ENCODE measurements around the gene GBF1. TPM values are rescaled to one million over a fixed set of nuclear protein-coding genes. Genes with fewer than 3 reads are reported as not detected.

Gene GBF1
- total and polyA plus RNA-seq, 4 donors, result 29.0 to 60.4 (median 47.3) TPM

GRCh38 chr10:102261842-102262241, 16.5 kb downstream of the GBF1 start:
- H3K27me3 ChIP-seq (ENCODE audit: control insufficient read depth, insufficient read depth, low read length), result no peaks in the 10 kb centered on the region
- no peak overlapping the region for H3K4me3 ChIP-seq (ENCODE audit: low read depth, low read length)
- no peak for DNase-seq (ENCODE audit: low read depth in 4 of 6, low spot score in 6 of 6)
- no peak overlapping the region for H3K27ac ChIP-seq (ENCODE audit: low read depth, low read length)
- H3K36me3 ChIP-seq (ENCODE audit: control insufficient read depth, insufficient read depth, low read length), result peaks cover 19% of the 10 kb centered on the region
- H3K4me1 ChIP-seq (ENCODE audit: control insufficient read depth, insufficient read depth, low read length), result no peaks in the 10 kb centered on the region
- H3K9me3 ChIP-seq (ENCODE audit: control insufficient read depth, insufficient read depth, low read length), result no peaks in the 10 kb centered on the region
- WGBS (ENCODE audit: insufficient coverage), result 89% methylated on average over 3 of the region's 6 CpGs

DNA sequence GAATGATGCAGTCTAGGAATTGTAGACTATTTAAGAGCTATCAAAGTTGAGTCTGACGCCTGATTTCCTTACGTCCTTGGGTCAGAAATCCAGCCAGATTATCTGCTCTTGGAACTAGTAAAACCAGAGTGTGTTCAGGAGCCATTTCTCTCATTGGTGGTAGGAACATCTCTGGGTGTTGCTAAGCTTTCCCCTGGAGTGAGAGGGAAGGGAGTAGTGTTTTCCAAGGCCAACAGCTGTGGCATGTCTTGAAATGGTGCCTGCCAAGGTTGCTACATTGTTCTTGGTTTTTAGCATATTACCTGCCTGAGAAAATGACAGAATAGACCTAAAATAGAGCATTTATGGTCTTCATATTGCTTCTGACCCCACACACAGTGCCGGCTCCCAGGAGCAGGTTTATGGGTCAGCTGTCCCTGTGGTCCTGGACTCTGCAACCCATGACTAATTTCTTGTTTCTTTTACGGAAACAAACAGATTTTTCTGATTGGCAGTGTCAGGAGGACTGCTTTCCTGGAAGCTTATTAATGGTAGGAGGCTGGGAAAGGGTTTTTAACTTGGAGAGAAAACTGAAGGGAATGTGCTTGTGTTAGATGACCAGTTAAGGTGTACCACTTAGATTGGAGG, 17.5 kb downstream of the GBF1 start:
- Histone ChIP-seq H3K36me3 (ENCODE audit: control insufficient read depth, insufficient read depth, low read length) (peaks cover 19% of the 10 kb centered on the region), H3K27me3 (ENCODE audit: control insufficient read depth, insufficient read depth, low read length) (no peaks in the 10 kb centered on the region), H3K9me3 (ENCODE audit: control insufficient read depth, insufficient read depth, low read length) (no peaks in the 10 kb centered on the region), H3K4me1 (ENCODE audit: control insufficient read depth, insufficient read depth, low read length) (no peaks in the 10 kb centered on the region), H3K27ac (ENCODE audit: low read depth, low read length) (no peak overlapping the region), H3K4me3 (ENCODE audit: low read depth, low read length) (no peak overlapping the region)
- DNase-seq (ENCODE audit: low read depth in 4 of 6, low spot score in 6 of 6), result no peak
- 88% methylated on average over 4 of the region's 4 CpGs for WGBS (ENCODE audit: insufficient coverage)

- DNase-seq (ENCODE audit: low read depth in 4 of 6, low spot score in 6 of 6), result no peak
- no peak overlapping the region for H3K4me3 ChIP-seq (ENCODE audit: low read depth, low read length)
- no peak overlapping the region for H3K27ac ChIP-seq (ENCODE audit: low read depth, low read length)
- no CpG with 5 or more reads among the region's 4 CpGs for WGBS (ENCODE audit: insufficient coverage)
- H3K4me1 ChIP-seq (ENCODE audit: control insufficient read depth, insufficient read depth, low read length), result no peaks in the 10 kb centered on the region
- no peaks in the 10 kb centered on the region for H3K27me3 ChIP-seq (ENCODE audit: control insufficient read depth, insufficient read depth, low read length)
- H3K9me3 ChIP-seq (ENCODE audit: control insufficient read depth, insufficient read depth, low read length), result no peaks in the 10 kb centered on the region
- peaks cover 19% of the 10 kb centered on the region for H3K36me3 ChIP-seq (ENCODE audit: control insufficient read depth, insufficient read depth, low read length)
Observed at GRCh38 chr10:102264371-102264770, 19.0 kb downstream of the GBF1 start.

- Histone ChIP-seq H3K27me3 (ENCODE audit: control insufficient read depth, insufficient read depth, low read length) (no peaks in the 10 kb centered on the region), H3K4me1 (ENCODE audit: control insufficient read depth, insufficient read depth, low read length) (no peaks in the 10 kb centered on the region), H3K4me3 (ENCODE audit: low read depth, low read length) (no peak overlapping the region), H3K27ac (ENCODE audit: low read depth, low read length) (no peak overlapping the region), H3K36me3 (ENCODE audit: control insufficient read depth, insufficient read depth, low read length) (peaks cover 8% of the 10 kb centered on the region), H3K9me3 (ENCODE audit: control insufficient read depth, insufficient read depth, low read length) (no peaks in the 10 kb centered on the region)
- 97% methylated on average over 3 of the region's 3 CpGs for WGBS (ENCODE audit: insufficient coverage)
- DNase-seq (ENCODE audit: low read depth in 4 of 6, low spot score in 6 of 6), result no peak
Observed at GRCh38 chr10:102266670-102267069, 21.3 kb downstream of the GBF1 start.

DNA sequence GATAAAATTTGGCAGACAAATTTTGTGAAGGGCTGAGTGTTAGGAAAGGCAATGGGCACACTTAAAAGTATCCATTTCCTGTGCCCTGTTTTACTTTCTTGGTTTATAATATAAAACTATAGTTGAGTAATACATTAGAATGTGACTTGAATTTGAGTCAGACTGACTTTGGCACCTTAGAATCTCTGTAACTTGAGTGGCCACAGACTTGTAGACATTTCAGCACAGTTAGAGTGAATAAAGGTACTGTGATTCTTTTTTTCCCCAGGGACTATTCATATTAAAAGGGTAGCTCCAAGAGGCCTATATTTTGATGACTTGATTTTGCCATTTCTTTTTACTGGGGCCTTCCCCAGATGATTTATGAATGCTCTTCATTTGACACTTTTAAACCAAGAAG, 22.4 kb downstream of the GBF1 start:
- no peaks in the 10 kb centered on the region for H3K27me3 ChIP-seq (ENCODE audit: control insufficient read depth, insufficient read depth, low read length)
- H3K36me3 ChIP-seq (ENCODE audit: control insufficient read depth, insufficient read depth, low read length), result peaks cover 8% of the 10 kb centered on the region
- no peak for DNase-seq (ENCODE audit: low read depth in 4 of 6, low spot score in 6 of 6)
- H3K27ac ChIP-seq (ENCODE audit: low read depth, low read length), result no peak overlapping the region
- no peak overlapping the region for H3K4me3 ChIP-seq (ENCODE audit: low read depth, low read length)
- H3K4me1 ChIP-seq (ENCODE audit: control insufficient read depth, insufficient read depth, low read length), result no peaks in the 10 kb centered on the region
- no peaks in the 10 kb centered on the region for H3K9me3 ChIP-seq (ENCODE audit: control insufficient read depth, insufficient read depth, low read length)

GRCh38 chr10:102268375-102268888, 23.1 kb downstream of the GBF1 start:
- Histone ChIP-seq H3K4me3 (ENCODE audit: low read depth, low read length) (no peak overlapping the region), H3K4me1 (ENCODE audit: control insufficient read depth, insufficient read depth, low read length) (no peaks in the 10 kb centered on the region), H3K9me3 (ENCODE audit: control insufficient read depth, insufficient read depth, low read length) (no peaks in the 10 kb centered on the region), H3K36me3 (ENCODE audit: control insufficient read depth, insufficient read depth, low read length) (peaks cover 8% of the 10 kb centered on the region), H3K27me3 (ENCODE audit: control insufficient read depth, insufficient read depth, low read length) (no peaks in the 10 kb centered on the region), H3K27ac (ENCODE audit: low read depth, low read length) (no peak overlapping the region)
- DNase-seq (ENCODE audit: low read depth in 4 of 6, low spot score in 6 of 6), result peak in 1 of 6 donors; percentile 35

DNA sequence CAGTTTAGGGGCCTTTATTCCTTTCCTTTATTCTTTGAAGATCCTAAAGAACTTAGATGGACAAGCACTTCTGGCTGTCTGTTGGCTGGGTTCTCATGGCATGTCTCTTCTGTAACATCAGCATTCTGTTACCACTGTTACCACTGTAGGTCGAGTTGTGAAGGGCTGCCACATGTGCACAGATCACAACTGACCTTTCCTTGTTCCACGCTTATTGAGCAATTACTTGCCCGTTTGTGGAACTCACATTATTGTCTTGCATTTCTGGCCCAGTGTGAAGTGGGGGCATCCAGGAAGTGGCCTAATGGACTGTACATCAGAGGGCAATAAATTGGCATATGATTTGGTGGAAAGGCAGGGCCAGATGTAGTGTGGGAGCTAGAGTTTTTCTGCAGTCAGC, 23.7 kb downstream of the GBF1 start:
- no peak overlapping the region for H3K4me3 ChIP-seq (ENCODE audit: low read depth, low read length)
- no peaks in the 10 kb centered on the region for H3K9me3 ChIP-seq (ENCODE audit: control insufficient read depth, insufficient read depth, low read length)
- H3K36me3 ChIP-seq (ENCODE audit: control insufficient read depth, insufficient read depth, low read length), result peaks cover 8% of the 10 kb centered on the region
- H3K27me3 ChIP-seq (ENCODE audit: control insufficient read depth, insufficient read depth, low read length), result no peaks in the 10 kb centered on the region
- WGBS (ENCODE audit: insufficient coverage), result 54% methylated on average over 3 of the region's 3 CpGs
- DNase-seq (ENCODE audit: low read depth in 4 of 6, low spot score in 6 of 6), result no peak
- H3K4me1 ChIP-seq (ENCODE audit: control insufficient read depth, insufficient read depth, low read length), result peaks cover under 1% of the 10 kb centered on the region
- no peak overlapping the region for H3K27ac ChIP-seq (ENCODE audit: low read depth, low read length)

DNA sequence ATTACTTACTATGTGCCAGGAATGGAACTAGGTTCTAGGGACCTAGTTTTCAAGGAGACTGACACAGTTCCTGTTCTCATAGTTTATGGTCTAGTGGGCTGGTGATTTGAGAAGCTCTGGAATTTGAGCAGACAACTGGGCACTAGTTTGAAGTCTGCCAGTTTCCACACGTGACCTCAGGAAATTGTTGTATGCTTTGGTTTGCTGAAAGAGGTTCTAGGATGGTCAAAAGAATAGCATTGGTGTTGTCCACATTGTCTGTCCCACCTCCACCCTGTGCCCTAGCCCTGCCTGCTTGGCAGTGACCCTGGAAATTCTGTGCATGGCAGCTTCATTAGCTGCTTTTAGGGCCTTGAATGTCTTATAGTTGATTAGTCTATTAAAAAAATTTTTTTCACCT, 28.7 kb downstream of the GBF1 start:
- H3K9me3 ChIP-seq (ENCODE audit: control insufficient read depth, insufficient read depth, low read length), result no peaks in the 10 kb centered on the region
- H3K4me3 ChIP-seq (ENCODE audit: low read depth, low read length), result no peak overlapping the region
- no peaks in the 10 kb centered on the region for H3K27me3 ChIP-seq (ENCODE audit: control insufficient read depth, insufficient read depth, low read length)
- H3K4me1 ChIP-seq (ENCODE audit: control insufficient read depth, insufficient read depth, low read length), result peaks cover 7% of the 10 kb centered on the region
- no peak overlapping the region for H3K27ac ChIP-seq (ENCODE audit: low read depth, low read length)
- H3K36me3 ChIP-seq (ENCODE audit: control insufficient read depth, insufficient read depth, low read length), result peaks cover 3% of the 10 kb centered on the region
- 100% methylated on average over 1 of the region's 1 CpG for WGBS (ENCODE audit: insufficient coverage)
- no peak for DNase-seq (ENCODE audit: low read depth in 4 of 6, low spot score in 6 of 6)

- H3K9me3 ChIP-seq (ENCODE audit: control insufficient read depth, insufficient read depth, low read length), result no peaks in the 10 kb centered on the region
- no peak overlapping the region for H3K4me3 ChIP-seq (ENCODE audit: low read depth, low read length)
- H3K27ac ChIP-seq (ENCODE audit: low read depth, low read length), result peak overlapping the region; percentile 52
- H3K4me1 ChIP-seq (ENCODE audit: control insufficient read depth, insufficient read depth, low read length), result peaks cover 11% of the 10 kb centered on the region
- no peak for DNase-seq (ENCODE audit: low read depth in 4 of 6, low spot score in 6 of 6)
- WGBS (ENCODE audit: insufficient coverage), result 85% methylated on average over 1 of the region's 2 CpGs
- H3K27me3 ChIP-seq (ENCODE audit: control insufficient read depth, insufficient read depth, low read length), result no peaks in the 10 kb centered on the region
- H3K36me3 ChIP-seq (ENCODE audit: control insufficient read depth, insufficient read depth, low read length), result peaks cover 3% of the 10 kb centered on the region
Observed at GRCh38 chr10:102275343-102275742, 30.0 kb downstream of the GBF1 start.

DNA sequence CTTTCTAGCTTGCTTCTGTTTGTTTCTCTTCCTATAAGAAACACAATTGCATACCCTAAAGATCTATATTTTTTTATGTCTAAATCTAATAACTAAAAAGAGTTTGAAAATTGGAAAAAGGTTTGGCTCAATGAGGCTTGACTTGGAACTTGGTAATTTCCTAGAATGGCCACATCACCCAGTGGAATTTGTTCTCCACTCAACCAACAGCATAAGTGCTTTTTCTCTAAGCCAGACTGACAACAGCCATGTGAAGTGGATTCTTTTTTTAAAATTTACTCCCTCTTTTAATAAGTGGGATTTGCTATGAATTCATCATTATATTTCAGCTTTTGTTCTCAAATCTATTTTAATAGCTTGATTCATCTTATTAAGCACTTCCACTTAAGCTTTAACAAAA, 33.8 kb downstream of the GBF1 start:
- no peaks in the 10 kb centered on the region for H3K36me3 ChIP-seq (ENCODE audit: control insufficient read depth, insufficient read depth, low read length)
- no peak overlapping the region for H3K4me3 ChIP-seq (ENCODE audit: low read depth, low read length)
- H3K4me1 ChIP-seq (ENCODE audit: control insufficient read depth, insufficient read depth, low read length), result peaks cover 9% of the 10 kb centered on the region
- no peaks in the 10 kb centered on the region for H3K27me3 ChIP-seq (ENCODE audit: control insufficient read depth, insufficient read depth, low read length)
- H3K9me3 ChIP-seq (ENCODE audit: control insufficient read depth, insufficient read depth, low read length), result no peaks in the 10 kb centered on the region
- DNase-seq (ENCODE audit: low read depth in 4 of 6, low spot score in 6 of 6), result no peak
- H3K27ac ChIP-seq (ENCODE audit: low read depth, low read length), result no peak overlapping the region

Measured in spinal cord (tissue), 10 donors.